ENCODE data around the gene SAP30BP.
A peak's percentile ranks its signal among the peaks of the same experiment; 100 is the strongest.

The SAP30BP gene

GRCh38 chr17:75666959-75667790, at the start of gene SAP30BP, which contains the start of gene RECQL5:
Gene SAP30BP (plus strand): TSS chr17:75667338. CDS start chr17:75667373, 35 bp downstream.
Gene RECQL5 (minus strand): TSS chr17:75667154. CDS start chr17:75666557, 597 bp downstream.
- peak; percentile 98 for DNase-seq (ENCODE audit: low spot score)

- no peak for DNase-seq (ENCODE audit: low spot score)
Observed at GRCh38 chr17:75617675-75618074, 49.5 kb upstream of the SAP30BP start.

- peak; percentile 40 for DNase-seq (ENCODE audit: low spot score)
Observed at GRCh38 chr17:75619506-75620431, 47.4 kb upstream of the SAP30BP start.

- DNase-seq (ENCODE audit: low spot score) = no peak
Observed at GRCh38 chr17:75621489-75621888, 45.6 kb upstream of the SAP30BP start.

- no peak for DNase-seq (ENCODE audit: low spot score)
Observed at GRCh38 chr17:75622076-75622475, 45.1 kb upstream of the SAP30BP start.

GRCh38 chr17:75622771-75623273, 44.3 kb upstream of the SAP30BP start:
- no peak for DNase-seq (ENCODE audit: low spot score)

GRCh38 chr17:75623386-75623785, 43.8 kb upstream of the SAP30BP start:
- no peak for DNase-seq (ENCODE audit: low spot score)

- DNase-seq (ENCODE audit: low spot score) = no peak
Observed at GRCh38 chr17:75624021-75624420, 43.1 kb upstream of the SAP30BP start.

GRCh38 chr17:75624714-75625345, 42.3 kb upstream of the SAP30BP start:
- DNase-seq (ENCODE audit: low spot score) = no peak

GRCh38 chr17:75625813-75626486, 41.2 kb upstream of the SAP30BP start:
- DNase-seq (ENCODE audit: low spot score) = peak; percentile 48

GRCh38 chr17:75626496-75627038, 40.6 kb upstream of the SAP30BP start:
- no peak for DNase-seq (ENCODE audit: low spot score)

GRCh38 chr17:75627094-75627493, 40.0 kb upstream of the SAP30BP start:
- no peak for DNase-seq (ENCODE audit: low spot score)

GRCh38 chr17:75628425-75628824, 38.7 kb upstream of the SAP30BP start:
- DNase-seq (ENCODE audit: low spot score) = no peak

GRCh38 chr17:75629157-75629556, 38.0 kb upstream of the SAP30BP start:
- DNase-seq (ENCODE audit: low spot score) = no peak

GRCh38 chr17:75630071-75630917, 36.8 kb upstream of the SAP30BP start:
- DNase-seq (ENCODE audit: low spot score) = no peak

- no peak for DNase-seq (ENCODE audit: low spot score)
Observed at GRCh38 chr17:75631353-75631752, 35.8 kb upstream of the SAP30BP start.

GRCh38 chr17:75632428-75632827, 34.7 kb upstream of the SAP30BP start:
- DNase-seq (ENCODE audit: low spot score) = no peak

- peak; percentile 96 for DNase-seq (ENCODE audit: low spot score)
Observed at GRCh38 chr17:75632863-75633485, 34.2 kb upstream of the SAP30BP start, which contains the start of gene SMIM5. Gene SMIM5 (plus strand): TSS chr17:75633434. CDS start chr17:75640202, 6,768 bp downstream.
